K562 (cell line): ENCODE data around the gene FAM83F. TPM values are rescaled to one million over a fixed set of nuclear protein-coding genes. Genes with fewer than 3 reads are reported as not detected.
A peak's percentile ranks its signal among the peaks of the same experiment; 100 is the strongest.

Experiments used
- CCNT2 ChIP-seq: IDR thresholded peaks from 2 replicates; pipeline ENCODE4 v1.6.1; 2011; ENCODE audit warnings: borderline replicate concordance, low read depth, mild to moderate bottlenecking, moderate library complexity, mixed read lengths, low read length; ENCODE audit not compliant: insufficient read length; ENCODE audit errors: extremely low read depth
- ETS2 ChIP-seq: IDR thresholded peaks from 2 replicates; pipeline ENCODE4 v1.6.1; 2016; ENCODE audit warnings: borderline replicate concordance, missing genetic modification characterization, mild to moderate bottlenecking, moderate library complexity, missing compliant biosample characterization; ENCODE audit not compliant: poor library complexity, severe bottlenecking
- HNRNPK ChIP-seq: fragments of 200-400 bp; formaldehyde crosslinking; IDR thresholded peaks from one replicate; pipeline ENCODE4 v1.6.1; 2018; ENCODE audit warnings: mild to moderate bottlenecking, low read depth, low read length; ENCODE audit not compliant: poor library complexity, severe bottlenecking
- PML ChIP-seq: IDR thresholded peaks from 2 replicates; pipeline ENCODE4 v1.6.1; 2012; ENCODE audit warnings: low read length, inconsistent platforms
- SAP30 ChIP-seq: fragments of 200-600 bp; sonication (generic); IDR thresholded peaks from 2 replicates; pipeline ENCODE4 v1.6.1; 2012; ENCODE audit warnings: borderline replicate concordance, low read depth, mild to moderate bottlenecking, moderate library complexity, low read length, control low read depth, inconsistent platforms; ENCODE audit not compliant: insufficient read depth, poor library complexity, severe bottlenecking
- polyA plus RNA-seq, 8 experiments: library from polyadenylated mRNA; depleted of rRNA in 4 of 8; stranded (reverse) in 5 of 8; unstranded in 3 of 8; fragments of >200 nt; fragmentation: Nextera tagmentation in 2 of 8; fragmentation: Illumina TruSeq in 1 of 8; extraction: Ambion mirVana in 2 of 8; extraction: Trizol in 1 of 8; gene quantifications; 2 replicates each; pipeline versions ENCODE4 v1.2.1 to v1.2.3, GENCODE V29; 2011 to 2014; ENCODE audit warnings: inconsistent platforms in 1 of 8, missing spikeins in 1 of 8
- total RNA-seq, 7 experiments: library from RNA; depleted of rRNA in 6 of 7; stranded (reverse); fragments of >200 nt in 6 of 7; fragmentation: Illumina TruSeq in 2 of 7; extraction: Trizol in 2 of 7; gene quantifications; 2 replicates each; pipeline versions ENCODE4 v1.2.1 to v1.2.3, GENCODE V29; 2011 to 2021; ENCODE audit warnings: low replicate concordance in 1 of 7
- TF ChIP-seq, protein P1 (sequence below): IDR thresholded peaks from 2 replicates; pipeline ENCODE4 v1.6.1; 2012; ENCODE audit warnings: low read depth, low read length, improper control_type of control experiment, borderline replicate concordance
- TF ChIP-seq, protein P2 (sequence below): fragments of 450-650 bp; formaldehyde crosslinking; IDR thresholded peaks from 2 replicates; pipeline ENCODE4 v1.4.0; 2020; ENCODE audit warnings: mild to moderate bottlenecking, mixed read lengths

The FAM83F gene
- total and polyA plus RNA-seq, 9 of the 15 experiments (the other 6 are each of a cell fraction or from before 2014, with no cell fraction given): under 0.01 to 0.13 (median 0.04) TPM; not detected in 1

DNA sequence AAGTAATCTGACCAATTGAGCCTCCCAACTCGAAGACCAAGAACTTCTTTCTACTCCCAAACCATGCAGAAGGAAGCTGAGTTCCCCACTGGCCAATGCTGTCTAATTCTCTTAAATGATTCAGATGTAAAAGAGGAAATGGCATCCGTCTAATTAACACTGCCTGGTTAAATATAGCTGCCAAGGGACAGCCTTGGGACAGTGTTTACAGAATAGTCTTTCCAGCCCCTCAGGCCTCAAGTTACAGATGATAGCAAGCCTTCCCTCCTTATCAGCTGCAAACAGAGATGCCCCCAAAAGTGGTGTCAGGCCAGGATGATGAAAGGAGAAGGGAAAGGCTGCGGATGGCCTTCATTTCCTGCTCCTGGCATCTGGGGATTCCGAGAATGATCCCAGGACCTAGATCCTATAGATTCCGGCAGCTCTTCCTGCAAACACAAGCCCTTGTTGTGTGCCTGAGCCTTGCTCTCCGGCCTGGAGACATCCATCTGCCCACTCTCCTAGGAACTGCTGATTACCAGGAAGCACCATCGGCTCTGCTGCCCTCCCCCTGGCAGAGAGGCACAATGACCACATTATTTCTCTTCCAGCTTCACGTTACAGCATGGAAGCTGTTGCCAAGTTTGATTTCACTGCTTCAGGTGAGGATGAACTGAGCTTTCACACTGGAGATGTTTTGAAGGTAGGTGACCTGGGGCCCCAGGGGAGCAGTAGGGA lies 48.1 kb upstream of the FAM83F start (continued):
- TF ChIP-seq SAP30 (no peak), CCNT2 (peak; percentile 84), HNRNPK (no peak), ETS2 (tag) (no peak), PML (peak; percentile 77)
- TF ChIP-seq, protein P1, sequence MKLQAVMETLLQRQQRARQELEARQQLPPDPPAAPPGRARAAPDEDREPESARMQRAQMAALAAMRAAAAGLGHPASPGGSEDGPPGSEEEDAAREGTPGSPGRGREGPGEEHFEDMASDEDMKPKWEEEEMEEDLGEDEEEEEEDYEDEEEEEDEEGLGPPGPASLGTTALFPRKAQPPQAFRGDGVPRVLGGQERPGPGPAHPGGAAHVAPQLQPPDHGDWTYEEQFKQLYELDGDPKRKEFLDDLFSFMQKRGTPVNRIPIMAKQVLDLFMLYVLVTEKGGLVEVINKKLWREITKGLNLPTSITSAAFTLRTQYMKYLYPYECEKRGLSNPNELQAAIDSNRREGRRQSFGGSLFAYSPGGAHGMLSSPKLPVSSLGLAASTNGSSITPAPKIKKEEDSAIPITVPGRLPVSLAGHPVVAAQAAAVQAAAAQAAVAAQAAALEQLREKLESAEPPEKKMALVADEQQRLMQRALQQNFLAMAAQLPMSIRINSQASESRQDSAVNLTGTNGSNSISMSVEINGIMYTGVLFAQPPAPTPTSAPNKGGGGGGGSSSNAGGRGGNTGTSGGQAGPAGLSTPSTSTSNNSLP: peak; percentile 91
- TF ChIP-seq, protein P2, sequence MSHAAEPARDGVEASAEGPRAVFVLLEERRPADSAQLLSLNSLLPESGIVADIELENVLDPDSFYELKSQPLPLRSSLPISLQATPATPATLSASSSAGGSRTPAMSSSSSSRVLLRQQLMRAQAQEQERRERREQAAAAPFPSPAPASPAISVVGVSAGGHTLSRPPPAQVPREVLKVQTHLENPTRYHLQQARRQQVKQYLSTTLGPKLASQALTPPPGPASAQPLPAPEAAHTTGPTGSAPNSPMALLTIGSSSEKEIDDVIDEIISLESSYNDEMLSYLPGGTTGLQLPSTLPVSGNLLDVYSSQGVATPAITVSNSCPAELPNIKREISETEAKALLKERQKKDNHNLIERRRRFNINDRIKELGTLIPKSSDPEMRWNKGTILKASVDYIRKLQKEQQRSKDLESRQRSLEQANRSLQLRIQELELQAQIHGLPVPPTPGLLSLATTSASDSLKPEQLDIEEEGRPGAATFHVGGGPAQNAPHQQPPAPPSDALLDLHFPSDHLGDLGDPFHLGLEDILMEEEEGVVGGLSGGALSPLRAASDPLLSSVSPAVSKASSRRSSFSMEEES (CRISPR knock-in tag): no peak
